HG03378 (cell line): Measurements from ENCODE around the gene PID1.

Experiments used
- ATAC-seq: cut with Tn5 transposase; IDR thresholded peaks from one replicate; pipeline ENCODE4 v1.9.1; 2021; ENCODE audit warnings: mild to moderate bottlenecking, moderate library complexity; ENCODE audit not compliant: unreplicated experiment

PID1 gene, protein sequence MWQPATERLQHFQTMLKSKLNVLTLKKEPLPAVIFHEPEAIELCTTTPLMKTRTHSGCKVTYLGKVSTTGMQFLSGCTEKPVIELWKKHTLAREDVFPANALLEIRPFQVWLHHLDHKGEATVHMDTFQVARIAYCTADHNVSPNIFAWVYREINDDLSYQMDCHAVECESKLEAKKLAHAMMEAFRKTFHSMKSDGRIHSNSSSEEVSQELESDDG

DNA sequence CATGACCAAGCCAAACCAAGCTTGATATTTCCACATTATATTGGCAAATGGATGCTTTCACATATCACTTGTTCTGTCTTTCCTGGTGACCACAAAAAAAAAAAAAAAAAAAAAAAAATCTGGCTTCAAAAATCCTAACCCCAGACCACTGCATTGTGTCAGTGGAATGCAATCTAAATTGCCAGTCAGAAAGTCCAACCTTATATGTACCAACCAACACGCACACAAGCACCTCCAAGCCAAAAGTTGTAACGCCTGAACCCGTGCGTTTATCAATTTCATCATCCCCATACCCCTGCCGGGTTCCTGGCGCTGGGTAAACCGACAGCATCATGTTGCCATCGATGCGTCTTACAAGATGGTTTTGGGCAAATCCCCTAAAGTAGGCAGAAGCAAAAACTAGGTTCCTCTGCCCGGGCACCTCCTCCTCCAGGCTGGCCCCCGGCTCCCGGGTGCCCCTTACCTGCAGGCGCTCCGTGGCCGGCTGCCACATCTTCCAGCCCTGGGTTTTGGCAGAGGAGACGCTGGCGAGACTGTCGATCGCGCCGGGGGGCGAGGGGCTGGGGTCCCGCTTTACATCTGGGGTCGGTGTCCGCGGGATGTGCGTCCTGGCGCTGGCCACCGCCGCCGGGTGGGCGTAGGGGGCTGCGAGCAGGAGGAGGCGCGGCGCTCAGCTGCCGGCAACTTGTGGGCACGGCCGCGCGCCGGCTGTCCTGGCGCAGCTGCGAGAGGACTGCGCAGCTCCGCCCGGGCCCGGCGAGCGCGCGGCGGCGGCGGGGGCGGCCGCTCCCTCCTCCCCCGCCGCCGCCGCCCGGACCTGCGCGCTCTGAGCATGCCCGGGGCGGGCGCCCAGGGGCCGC is at the start of gene PID1:
PID1 (minus strand) TSS at position 737 of the 860 bp plus-strand sequence; CDS start at position 493, 244 bp downstream.
- ATAC-seq: no peak

DNA sequence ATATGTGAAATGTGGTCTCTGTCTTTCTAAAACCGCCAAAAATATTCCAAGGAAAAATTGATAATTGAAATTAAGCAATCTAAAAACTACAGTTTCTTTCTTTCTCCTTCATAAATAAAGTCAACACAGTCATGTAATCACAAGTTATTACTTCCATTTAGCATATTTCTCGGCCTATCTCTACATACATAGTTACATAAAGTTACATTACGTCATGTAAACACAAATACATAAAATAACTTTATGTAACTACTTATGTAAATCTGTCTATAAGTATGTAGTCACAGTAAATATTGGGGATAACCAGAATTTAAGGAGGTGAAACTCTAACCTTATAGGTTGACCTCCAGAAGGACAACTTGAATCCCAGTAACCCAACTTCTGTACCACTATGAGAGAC is 48.5 kb upstream of the PID1 start:
- no peak for ATAC-seq

DNA sequence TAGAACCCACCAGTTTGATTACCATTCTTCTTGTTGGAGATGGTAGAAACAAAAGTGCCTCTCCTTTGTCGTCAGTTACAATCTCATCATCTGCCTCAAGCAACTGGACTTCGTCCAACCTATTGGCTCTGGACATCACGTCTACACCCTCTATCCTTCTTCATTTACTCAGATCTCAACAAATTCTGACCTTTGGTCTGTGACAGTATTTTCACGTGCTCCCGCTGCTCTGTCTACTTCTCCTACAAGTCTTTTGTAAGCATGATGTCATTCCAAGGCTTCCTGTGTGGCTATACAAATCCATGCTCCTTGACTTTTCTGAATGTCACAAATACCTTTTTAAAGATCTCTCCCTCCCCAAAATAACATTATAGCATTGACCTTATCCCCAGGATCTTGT is 43.0 kb upstream of the PID1 start:
- no peak for ATAC-seq

DNA sequence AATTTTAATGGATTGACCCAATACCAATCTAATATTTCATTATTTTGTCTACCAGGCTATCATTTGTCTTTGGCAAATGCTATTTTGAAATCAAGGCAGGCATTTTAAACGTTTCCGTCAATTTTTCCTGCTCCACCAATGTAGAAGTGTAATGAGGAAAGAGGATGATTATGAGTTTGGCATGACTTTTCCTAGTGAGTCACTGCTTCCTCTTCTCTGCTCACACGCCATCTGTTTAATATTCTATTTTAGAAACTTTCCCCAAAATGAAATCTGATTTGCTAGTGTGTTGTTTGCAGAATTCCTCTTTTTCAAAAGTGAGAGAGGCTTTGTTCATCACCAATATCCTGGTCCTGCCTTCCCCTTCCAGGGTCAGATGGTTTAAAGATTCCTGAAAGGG is 42.5 kb upstream of the PID1 start:
- ATAC-seq: no peak

DNA sequence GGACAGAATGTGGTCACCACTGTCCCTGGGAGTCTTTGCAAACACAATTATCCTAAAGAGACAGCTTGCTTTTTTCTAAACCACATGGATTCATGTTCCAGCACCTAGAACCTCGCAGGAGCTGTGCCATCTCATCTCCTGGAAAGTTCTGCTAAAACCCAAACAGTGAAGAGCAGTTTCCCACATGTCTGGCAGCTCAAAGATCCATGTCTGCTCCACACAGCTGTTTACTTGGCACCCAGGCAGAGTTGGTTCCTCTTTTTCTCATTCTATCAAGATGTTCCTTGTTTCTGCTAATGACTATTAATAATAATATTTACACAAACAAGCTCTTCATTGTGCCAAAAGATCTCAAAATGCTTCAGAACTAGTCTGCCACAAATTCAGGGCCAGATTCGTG is 30.1 kb upstream of the PID1 start:
- no peak for ATAC-seq

DNA sequence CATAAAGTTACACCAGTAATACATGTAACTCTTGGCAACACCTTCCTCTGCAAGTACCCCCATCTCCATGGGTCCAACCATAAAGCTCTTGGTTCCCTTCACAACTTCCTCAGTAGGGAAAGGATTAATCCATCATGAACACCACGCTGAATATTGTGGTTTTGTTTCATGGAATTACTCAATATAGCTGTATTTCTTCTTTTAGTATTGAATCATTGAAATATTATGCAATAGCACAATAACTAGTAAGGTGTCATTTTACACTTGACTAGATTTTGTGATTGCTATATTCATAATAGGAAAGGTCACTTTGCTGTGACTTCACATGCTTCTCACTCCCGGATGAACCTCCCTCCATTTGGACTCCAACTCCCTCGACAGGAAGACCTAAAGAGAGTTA is 29.7 kb upstream of the PID1 start:
- ATAC-seq: no peak

DNA sequence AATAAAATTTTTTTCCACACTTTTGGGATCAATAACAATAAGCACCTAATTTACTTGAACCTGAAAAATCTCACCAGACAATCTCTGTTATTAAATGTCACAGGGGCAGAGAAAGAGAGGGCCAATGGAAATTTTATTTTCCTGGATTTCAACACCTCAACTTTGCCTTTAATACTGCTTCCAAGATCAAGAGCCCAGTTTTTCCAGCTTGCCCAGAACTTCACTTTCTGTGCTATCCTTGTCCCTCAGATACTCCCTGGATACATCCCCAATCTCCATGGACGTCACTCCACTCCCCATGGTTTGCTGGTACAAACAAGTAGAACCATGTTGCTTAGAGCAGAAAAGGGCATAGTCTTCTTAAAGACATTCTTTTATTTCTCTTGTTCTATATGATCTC is 29.3 kb upstream of the PID1 start:
- ATAC-seq: no peak

DNA sequence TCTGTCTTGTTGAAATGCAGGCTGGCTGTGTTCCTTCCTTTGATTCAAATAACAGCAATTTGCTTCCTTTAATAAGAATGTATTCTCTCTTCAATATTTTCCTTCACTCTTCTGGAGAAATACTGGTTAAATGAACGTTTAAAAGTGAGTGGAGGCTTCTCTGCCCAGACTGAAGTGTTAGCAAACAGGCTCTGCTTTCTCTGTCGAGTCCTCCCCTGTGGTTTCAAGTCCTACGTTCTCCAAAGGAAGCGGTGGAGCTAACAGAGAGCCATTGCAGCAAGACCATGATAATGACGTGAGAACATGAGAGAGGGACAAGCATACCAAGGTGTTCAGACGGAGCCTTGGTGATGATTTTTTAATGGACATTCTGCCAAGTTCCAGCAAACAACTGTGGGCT is 26.2 kb upstream of the PID1 start:
- no peak for ATAC-seq

DNA sequence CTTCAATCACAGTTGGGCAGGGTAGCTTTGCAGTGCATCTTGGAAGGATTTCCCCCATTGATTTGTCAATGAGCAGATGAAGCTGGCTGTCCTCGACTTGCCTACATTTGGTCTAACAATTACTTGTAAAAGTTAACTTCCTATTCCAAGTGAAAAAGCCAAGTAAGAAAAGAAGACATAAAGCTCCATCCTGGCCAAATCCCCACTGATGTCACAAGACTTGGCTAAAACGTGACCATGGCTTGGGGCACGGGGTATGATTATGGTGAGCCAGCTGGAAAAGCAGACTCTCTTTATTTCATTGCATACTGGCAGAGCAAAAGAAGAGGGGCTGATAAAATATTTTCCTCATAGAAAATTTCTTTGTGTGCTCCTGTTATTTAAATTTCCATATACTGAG is 25.4 kb upstream of the PID1 start:
- no peak for ATAC-seq

DNA sequence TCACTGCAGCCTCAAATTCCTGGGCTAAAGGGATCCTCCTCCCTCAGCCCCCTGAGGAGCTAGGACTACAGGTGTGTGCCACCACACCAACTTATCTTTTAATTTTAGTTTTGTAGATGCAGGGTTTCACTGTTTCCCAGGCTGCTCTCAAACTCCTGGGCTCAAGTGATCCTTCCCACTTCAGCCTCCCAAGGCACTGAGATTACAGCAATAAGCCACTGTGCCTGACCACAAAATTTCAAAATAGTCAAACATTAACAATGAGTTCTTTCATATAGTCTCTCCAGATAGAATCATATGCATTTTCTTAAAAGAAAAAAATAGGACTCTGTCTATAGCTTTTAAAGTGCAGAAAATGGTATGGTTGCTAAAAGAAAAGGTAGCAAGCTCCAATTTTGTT is 24.9 kb upstream of the PID1 start:
- no peak for ATAC-seq

DNA sequence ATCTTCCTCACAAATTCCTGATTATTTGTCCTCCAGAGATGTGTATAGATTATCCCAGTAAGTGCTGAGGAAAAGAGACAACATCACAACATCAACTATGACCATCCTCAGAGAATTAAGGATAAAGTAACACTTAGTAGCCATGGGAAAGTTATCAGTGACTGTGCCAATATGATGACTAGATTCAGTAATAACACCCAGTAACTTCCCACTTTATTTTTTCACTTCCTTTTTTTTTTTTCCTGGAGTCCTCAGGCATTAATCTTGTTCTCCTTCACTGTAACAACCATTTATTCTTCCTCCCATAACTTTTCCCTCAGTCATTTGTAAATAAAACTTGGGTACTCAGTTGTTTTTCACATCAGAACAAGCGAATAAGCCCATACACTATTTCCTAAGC is 16.7 kb upstream of the PID1 start:
- no peak for ATAC-seq

DNA sequence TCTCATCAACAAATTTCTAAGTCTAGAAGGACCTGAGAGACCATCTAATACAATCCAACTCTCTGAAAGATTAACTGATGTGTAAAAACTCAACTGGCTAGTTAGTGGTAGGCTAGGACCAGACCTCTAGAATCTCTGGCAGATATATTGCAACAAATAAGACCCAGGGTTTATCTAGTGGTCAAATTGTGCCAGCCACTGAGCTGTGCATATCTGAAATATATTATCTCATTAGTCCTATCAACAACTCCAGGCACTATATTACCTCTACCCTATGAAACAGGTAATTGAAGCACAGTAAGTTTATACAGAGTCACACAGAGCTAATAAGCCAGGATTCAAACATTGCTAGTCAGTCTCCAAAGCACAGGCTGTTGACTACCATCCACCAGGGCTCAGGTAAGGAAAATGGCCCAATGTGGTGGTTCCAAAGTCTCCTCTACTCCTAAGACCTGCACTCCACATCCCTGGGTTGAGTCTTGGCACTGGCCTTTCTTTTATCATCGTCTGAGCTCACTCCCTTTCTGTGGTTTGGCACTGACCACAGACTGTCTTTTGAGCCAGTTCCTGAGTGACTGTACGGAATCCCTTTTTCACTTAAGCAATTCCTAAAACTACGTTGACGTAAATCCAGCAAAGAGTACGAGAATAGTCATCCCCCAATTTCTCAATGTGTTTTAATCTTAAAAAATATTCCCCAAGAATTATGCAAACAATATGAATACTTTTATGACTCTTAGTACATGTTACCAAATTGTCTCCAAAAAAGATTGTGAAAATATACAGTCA is 11.9 kb upstream of the PID1 start:
- no peak for ATAC-seq

DNA sequence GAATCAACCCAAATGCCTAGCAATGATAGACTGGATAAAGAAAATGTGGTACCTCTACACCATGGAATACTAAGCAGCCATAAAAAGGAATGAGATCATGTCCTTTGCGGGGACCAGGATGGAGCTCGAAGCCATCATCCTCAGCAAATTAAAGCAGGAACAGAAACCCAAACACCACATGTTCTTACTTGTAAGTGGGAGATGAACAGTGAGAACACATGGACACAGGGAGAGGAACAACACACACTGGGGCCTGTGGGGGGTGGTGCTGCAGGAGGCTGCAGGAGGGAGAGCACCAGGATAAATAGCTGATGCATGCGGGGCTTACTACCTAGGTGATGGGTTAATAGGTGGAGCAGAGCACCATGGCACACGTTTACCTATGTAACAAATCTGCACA is 8.4 kb upstream of the PID1 start:
- ATAC-seq: no peak

DNA sequence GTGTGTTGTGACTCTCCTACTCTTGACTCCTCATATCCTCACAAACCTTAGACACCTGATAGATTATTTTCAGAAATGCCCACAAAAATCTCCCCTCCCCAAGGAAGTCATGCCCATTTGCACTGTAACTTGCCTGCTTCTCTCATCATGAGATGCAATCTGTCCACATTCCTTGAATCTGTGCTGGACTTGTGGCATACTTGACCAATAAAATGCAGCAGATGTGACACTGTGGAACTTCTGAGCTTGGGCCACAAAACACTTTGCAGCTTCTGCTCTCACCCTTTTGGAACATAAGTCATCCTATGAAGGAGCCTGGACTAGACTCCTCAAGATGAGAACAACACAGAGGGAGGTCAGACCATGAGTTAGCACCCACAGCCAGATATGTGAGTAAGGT is 4.4 kb upstream of the PID1 start:
- no peak for ATAC-seq

DNA sequence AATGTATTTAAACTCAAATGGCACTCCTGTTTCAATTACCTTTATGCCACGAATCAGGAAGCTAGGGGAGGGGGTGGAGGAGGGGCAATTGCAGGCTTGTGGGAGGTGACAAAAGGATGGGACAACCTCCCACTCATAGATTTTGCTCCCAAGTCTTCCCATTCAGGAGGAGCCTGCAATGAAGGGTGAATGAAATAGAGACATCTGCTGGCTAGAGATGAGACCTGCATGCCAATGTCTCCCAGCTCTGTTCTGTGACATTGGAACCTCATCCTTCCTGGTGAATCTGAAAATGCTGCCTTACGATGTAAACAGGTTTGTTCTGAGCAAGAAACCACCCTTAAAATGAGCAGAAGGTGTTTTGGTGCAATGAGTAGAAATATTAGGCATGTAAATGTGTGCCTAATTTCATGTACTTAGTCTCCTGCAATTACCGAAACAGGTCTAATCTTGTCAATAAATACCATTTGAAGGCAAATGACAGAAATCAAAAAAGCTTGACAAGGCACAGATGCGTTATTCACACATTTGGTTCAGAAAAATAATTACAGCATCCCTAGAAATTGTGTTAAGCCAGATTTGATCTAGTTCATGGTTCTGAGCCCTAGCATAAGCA is 2.7 kb upstream of the PID1 start:
- ATAC-seq: peak; percentile 69

DNA sequence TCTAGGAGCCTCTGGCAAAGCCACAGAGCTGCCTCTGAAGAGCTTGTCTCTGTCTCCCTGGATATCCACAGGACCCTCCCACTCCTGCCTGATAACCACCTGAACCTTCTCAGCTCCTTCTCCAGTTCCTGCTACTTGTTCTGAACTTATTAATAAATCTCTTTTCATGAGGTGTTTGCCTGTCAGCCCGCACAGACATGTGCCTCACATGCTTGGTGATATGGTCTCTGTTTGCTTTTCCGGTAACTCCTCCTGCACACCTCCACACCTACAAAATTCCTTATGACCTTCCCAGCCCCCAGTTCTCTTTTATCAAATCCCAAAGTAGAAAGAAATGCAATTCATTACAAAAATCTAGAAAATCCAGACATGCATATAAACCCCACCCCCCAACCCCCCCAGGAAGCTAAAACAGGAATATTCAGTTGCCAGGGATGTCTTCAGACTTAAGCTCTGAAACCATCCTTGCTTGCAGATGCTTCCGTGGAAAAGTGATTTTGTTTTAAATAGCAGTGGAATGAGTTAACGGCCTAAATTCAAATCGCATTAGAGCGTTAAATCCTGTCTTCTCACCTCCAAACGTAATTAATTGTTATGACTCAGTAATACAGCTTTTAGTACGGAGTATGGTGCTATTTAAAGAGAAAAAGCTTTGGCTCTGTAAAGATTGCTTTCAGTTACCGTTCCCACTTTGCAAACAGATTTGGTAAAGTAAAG is 2.1 kb upstream of the PID1 start:
- ATAC-seq: no peak

DNA sequence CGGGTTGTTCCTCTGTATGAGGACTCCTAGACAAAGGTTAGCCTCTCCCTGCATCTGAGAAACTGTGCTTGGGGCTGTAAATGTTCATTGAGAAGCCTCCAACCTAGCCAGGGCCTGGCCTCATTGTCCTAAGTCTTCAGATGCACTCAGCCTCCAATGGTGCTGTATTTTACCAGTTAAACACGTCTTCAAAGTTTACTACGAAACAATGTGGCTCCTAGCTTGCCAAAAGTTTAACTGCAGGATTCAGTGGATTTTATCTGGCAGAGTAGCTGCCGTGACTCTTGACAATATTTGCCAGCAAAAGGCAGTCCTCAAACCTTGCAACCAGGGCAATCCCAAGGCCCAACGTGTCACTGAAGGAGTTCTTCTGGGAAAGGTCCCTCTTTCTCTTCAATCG is 1.1 kb downstream of the PID1 start:
- ATAC-seq: no peak

DNA sequence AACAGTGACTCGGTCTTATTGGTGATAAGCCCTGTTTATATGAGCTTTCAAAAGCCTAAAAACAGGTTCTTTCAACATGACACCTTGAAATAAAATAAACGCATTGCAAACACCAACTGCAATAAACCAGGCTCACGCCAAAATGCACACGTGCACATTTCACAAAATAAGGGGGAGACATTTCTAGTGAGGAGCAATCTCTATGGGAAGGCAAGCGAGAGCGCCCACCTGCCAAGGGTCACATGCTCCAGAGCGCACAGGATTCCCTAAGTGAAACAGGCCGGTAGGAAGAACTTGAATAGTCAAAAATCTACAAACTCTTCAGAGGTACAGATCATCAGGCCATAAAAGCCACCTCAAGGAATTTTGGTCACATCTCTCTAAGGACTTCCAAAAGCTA is 1.9 kb downstream of the PID1 start:
- no peak for ATAC-seq

DNA sequence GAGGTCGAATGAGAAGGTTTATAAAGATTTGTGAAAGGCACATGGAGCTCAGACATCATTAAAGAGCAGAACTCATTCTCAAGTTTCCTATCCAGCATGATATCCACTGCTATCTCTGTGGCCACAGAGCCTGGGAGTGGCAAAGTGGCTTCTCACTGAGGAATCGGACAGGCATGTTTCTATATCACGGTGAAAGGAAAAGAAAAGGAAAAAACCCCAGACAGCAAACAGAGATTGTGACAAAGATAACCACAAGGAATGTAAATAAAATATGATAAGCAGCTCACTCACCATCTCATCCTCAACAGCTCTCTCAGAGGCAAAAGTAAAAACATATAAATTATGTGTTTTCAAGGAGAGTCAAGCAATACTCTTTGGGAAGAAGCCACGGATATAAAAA is 2.5 kb downstream of the PID1 start:
- ATAC-seq: no peak

DNA sequence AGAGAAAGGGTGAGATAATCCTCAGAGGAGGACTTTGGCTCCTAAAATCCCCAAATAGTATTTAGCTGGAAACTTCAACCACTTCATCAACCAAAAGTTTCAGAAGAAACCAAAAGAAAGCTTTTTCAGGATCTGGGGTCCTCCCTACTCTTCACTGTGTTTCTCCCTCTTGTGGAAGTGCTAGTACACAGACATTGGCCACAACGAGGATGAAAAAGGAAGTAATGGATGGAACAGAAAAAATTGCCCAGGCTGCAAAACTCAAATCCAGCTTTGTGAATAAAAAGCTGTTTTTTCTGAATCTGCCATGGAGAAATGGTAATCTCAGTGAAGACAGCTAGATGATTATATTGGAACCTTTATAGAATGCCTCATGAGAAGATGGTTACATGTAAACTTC is 4.0 kb downstream of the PID1 start:
- no peak for ATAC-seq

DNA sequence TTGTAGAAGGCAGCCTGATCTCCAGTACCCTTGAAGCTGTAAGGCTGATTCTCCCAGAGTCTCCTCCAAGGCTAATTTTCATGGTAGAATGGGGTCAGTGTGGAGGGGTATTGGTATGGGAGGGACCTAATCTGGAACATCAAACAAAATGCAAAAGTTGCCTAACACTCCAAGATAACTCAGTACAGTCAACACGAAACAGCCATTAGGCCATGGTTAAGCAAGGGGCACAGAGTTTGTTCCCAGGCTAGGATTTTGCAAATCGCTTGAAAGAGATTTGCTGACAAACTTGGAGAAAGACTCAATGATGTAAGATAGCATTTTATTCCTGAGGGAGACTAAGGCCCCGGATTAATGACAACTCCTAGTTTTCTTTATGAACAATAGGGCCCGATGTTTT is 5.4 kb downstream of the PID1 start:
- no peak for ATAC-seq
